ENCODE data around the gene TP53I13. TPM values are rescaled to one million over a fixed set of nuclear protein-coding genes. Genes with fewer than 3 reads are reported as not detected.

Gene TP53I13
- total and polyA plus RNA-seq, 2 donors (not counting 1 experiment from before 2014, with no cell fraction given), result 11.1 to 51.5 TPM

GRCh38 chr17:29588562-29589411 is 20.3 kb downstream of the TP53I13 start:
- no peaks in the 10 kb centered on the region for H4K20me1 ChIP-seq (ENCODE audit: control insufficient read depth, extremely low read depth, insufficient read depth, low read length)

GRCh38 chr17:29589524-29590410 is 21.3 kb downstream of the TP53I13 start, which contains the start of gene GIT1:
Gene GIT1, minus strand, starts transcription at chr17:29589648. Its CDS starts 270 bp downstream, at chr17:29589378.
- Histone ChIP-seq H3K9me3 (ENCODE audit: control insufficient read depth, insufficient read depth, low read depth, low read length) (no peaks in the 10 kb centered on the region), H3K27ac (ENCODE audit: insufficient read depth, low read length) (peak within 1 kb of the TSS; percentile 61), H2AFZ (ENCODE audit: low read length) (peak within 1 kb of the TSS; percentile 86), H3K4me3 (replicated peaks in 1 of 4; ENCODE audit: control extremely low read depth in 1 of 4, insufficient read depth in 1 of 4, low read depth in 3 of 4, low read length in 4 of 4) (peak within 1 kb of the TSS; percentile 72 to 85 (median 80)), H3K4me1 (ENCODE audit: control insufficient read depth, extremely low read depth, insufficient read depth, low read length) (peaks cover 20% of the 10 kb centered on the region), H3K36me3 (ENCODE audit: control insufficient read depth, insufficient read depth, low read length) (no peaks in the 10 kb centered on the region), H3K27me3 (ENCODE audit: control insufficient read depth, insufficient read depth, low read length) (no peaks in the 10 kb centered on the region), H3K79me2 (ENCODE audit: control insufficient read depth, insufficient read depth, low read length) (peaks cover 40% of the 10 kb centered on the region), H4K20me1 (ENCODE audit: control insufficient read depth, extremely low read depth, insufficient read depth, low read length) (no peaks in the 10 kb centered on the region), H3K9ac (ENCODE audit: insufficient read depth, low read length) (peak within 1 kb of the TSS; percentile 47), H3K4me2 (ENCODE audit: extremely low read depth, insufficient read depth, low read length) (peak within 1 kb of the TSS; percentile 94)
- TF ChIP-seq EZH2 (IDR thresholded peaks at IDR 0.05; ENCODE audit: low read length, missing control alignments) (no peak), CTCF (conservative IDR thresholded peaks at IDR 0.05 in 1 of 2, IDR thresholded peaks at IDR 0.05 in 1 of 2; ENCODE audit: low read depth in 1 of 2, low read length in 2 of 2) (no peak)
- DNase-seq (ENCODE audit: low read depth in 2 of 2), result peak; percentile 79

More at GRCh38 chr17:29588562-29589411, 20.3 kb downstream of the TP53I13 start:
- Histone ChIP-seq H3K4me1 (ENCODE audit: control insufficient read depth, extremely low read depth, insufficient read depth, low read length) (peaks cover 20% of the 10 kb centered on the region), H3K4me2 (ENCODE audit: extremely low read depth, insufficient read depth, low read length) (peak overlapping the region; percentile 94), H3K36me3 (ENCODE audit: control insufficient read depth, insufficient read depth, low read length) (no peaks in the 10 kb centered on the region), H3K9me3 (ENCODE audit: control insufficient read depth, insufficient read depth, low read depth, low read length) (no peaks in the 10 kb centered on the region), H2AFZ (ENCODE audit: low read length) (peak overlapping the region; percentile 29), H3K79me2 (ENCODE audit: control insufficient read depth, insufficient read depth, low read length) (peaks cover 45% of the 10 kb centered on the region), H3K27ac (ENCODE audit: insufficient read depth, low read length) (peak overlapping the region; percentile 36), H3K27me3 (ENCODE audit: control insufficient read depth, insufficient read depth, low read length) (no peaks in the 10 kb centered on the region), H3K9ac (ENCODE audit: insufficient read depth, low read length) (peak overlapping the region; percentile 39), H3K4me3 (replicated peaks in 1 of 4; ENCODE audit: control extremely low read depth in 1 of 4, insufficient read depth in 1 of 4, low read depth in 3 of 4, low read length in 4 of 4) (peak overlapping the region; percentile 72 to 85 (median 80))
- peak; percentile 9 to 24 for DNase-seq (ENCODE audit: low read depth in 2 of 2)
- TF ChIP-seq CTCF (conservative IDR thresholded peaks at IDR 0.05 in 1 of 2, IDR thresholded peaks at IDR 0.05 in 1 of 2; ENCODE audit: low read depth in 1 of 2, low read length in 2 of 2), result no peak
- TF ChIP-seq EZH2 (IDR thresholded peaks at IDR 0.05; ENCODE audit: low read length, missing control alignments), result no peak

All from fibroblast of lung (primary cell).